Fibroblast of the conjunctiva (primary cell): ENCODE results near the gene REPIN1.

ENCODE experiments used
- DNase-seq: peaks from one replicate; pipeline ENCODE4 v3.0.0-alpha.2; 2010; ENCODE audit warnings: low read depth

Gene REPIN1

DNA sequence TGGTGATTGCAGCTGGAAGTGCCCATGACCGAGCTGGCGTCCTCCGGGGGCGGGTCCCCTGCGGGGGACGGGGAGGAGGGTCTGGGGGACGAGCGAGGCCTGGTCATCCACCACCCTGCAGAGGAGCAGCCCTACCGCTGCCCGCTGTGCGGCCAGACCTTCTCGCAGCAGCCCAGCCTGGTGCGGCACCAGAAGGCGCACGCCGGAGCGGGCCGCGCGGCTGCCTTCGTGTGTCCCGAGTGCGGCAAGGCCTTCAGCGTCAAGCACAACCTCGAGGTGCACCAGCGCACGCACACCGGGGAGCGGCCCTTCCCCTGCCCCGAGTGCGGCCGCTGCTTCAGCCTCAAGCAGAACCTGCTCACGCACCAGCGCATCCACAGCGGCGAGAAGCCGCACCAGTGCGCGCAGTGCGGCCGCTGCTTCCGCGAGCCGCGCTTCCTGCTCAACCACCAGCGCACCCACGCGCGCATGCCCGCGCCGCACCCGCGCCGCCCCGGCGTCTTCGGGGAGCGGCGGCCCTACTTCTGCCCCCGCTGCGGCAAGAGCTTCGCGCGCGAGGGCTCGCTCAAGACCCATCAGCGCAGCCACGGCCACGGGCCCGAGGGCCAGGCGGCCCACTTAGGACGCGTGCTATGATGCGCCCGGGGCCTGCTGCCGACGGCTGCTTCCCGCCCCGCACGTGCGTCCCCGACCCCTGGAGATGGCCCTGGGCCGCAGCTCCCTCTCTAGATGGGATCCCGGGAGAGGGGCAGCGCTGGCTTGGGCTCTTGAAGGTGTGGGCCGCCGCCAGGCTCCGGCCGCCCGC lies 39.2 kb downstream of the REPIN1 start:
- DNase-seq, result no peak

DNA sequence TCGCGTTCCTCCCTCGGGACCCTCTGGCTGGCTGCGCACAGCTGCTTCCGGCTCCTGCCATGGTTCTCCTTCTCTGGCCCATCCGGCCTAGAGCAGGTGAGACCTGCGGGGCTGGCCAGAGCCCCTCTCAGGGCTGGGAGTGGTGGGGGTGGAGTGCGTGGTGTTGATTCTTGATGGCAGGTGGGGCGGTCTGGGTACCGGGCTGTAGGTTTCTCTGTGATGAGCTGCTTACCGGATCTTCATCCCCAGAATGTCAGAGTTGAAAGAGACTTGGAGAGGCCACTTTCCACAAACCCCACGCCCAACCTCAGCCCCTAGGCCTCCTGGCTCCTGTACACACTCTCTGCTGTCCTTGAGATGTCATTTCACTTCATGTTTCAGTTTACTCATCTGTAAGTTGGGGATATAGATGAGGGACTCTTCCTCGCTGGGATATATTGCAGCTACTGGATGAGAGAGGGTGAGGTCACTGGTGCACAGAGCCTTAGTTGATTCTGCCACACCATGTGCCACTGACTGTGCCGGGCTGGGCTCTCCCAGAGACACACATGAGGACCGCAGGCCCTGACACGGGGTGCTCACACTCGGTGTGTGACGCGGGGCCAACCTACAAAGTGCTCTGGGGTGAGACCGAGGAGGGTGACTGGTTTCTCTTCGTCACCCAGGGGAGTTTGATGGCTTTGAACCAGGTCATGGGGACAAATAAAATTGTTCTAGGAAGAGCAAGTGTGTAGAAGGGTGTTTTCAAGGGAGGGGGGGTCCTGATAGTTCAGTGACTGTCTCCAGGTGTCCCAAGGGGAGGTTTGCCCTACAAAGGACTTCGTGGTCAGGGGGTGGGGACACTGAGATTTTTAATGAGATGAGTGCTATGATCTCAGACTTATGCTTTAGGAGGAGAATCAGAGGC lies 40.0 kb downstream of the REPIN1 start:
- DNase-seq, result no peak

DNA sequence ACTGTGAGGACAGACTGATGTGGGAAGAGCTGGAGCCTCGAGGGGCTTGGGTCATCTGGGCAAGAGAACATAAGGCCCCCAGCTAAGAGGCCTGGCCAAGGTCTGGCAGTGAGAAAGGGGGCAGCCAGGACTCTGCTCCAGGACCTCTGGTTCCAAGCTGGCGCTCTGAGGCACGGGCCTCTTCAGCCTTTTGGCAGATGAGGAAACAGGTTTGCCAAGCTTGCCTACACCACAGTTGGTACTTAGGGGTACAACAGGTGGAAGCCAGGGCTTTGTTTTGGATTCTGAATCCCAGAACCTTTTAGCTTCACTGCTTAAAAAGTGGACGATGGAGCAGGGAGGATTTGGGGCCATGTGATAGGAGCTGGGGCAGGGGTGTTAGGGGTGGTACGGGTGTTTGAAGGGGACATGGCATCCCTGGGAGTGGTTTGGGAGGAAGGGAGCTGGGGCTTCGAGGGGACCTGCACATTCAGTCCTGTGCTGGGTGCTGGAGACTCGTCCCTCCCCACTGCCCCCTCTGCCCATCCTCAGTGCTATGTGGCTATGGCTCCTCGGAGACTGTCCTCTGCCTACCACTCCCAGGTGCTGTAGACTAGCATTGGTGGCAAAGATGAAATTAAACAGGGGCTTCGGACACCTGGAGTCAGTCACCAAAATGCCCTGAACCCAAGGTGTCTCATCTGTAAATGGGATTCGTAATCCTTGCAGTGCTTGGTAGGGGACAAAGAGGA lies 40.8 kb downstream of the REPIN1 start:
- DNase-seq, result no peak

DNA sequence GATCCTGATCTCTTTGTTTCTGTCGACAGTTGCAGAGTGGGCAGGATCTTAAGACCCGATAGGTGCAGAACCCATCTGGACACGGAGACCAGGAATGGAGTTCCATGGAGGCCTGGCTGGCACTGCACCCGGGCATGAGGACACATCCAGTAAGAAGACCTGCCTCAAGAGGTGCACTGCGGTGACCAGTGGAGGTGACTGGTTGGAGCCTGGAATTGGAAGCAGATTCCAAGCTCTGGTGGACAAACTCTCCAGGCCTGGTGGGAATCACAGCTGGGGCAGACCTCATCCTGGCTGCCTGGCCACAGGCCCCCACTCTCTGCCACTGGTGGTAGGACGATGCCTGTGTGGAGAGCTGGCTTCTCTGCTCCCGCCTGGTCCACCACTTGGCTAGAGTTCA lies 41.5 kb downstream of the REPIN1 start:
- no peak for DNase-seq

DNA sequence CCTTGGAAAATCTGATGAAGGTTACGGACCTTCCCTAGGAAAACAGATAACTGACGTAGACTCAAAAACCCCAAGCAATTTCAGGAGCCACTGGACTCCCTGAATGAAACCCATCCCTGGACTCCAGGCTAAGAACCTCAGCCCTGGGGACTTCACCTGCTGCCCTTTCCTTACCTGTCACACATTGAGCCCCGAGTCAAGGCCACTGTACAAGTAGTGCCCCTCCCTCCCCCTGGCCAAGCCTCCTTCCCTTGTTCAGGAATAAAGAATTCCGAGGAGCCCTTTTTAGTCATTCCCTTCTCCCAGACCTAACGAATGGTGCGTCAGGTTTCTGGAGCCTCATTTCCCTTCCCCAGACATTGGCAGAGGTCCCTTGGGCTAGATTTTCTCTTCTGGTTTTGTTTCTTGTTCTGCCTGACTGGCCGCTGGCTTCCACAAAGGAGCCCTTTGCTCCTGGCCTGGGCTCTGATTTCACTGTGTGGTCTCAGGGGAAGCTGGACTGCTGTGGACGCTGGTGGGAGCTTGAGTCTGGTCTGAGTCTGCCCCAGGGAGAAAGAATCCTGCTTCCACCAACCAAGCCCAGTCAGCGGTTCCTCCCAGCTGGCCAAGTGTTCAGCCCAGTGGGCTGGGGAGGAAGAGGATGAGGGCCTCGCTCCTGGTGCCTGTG lies 42.2 kb downstream of the REPIN1 start:
- no peak for DNase-seq

DNA sequence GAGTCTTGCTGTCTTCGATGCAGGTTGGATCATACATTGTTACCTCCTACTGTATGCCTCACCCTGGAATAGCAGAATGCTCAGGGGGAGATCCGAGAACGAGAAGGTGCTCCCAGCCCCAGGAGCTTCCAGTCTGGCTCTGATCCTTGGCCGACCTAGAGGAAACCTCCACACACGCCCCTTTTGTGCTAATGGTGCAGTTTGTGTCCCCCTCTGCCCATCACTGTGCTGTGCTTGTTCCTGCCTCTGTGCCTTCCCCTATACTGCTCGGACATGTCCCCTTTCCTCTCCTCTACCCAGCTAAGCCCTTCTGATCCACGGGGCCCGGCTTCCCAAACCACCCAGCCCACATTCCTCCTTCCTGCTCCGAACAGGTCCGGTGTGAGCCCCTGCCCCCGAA lies 43.0 kb downstream of the REPIN1 start:
- DNase-seq, result no peak

DNA sequence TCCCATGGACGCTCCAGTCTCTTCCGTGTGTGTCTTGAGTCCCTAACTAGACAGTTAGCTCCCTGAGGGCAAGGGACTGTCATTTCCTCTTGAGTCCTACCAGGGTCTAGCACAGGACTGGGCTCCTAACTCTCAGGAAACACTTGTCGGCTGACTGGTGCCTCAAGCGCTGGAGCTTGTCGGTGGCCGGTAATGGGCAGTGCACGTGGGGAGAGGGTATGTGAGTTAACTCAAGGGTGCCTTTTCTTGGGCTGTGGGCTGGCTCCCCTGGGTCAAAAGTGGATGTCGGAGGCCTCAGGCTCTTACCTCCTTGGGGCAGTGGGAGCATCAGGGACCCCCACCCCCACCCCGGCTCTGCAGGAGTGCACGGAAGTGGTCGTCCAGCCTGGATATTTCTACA lies 43.4 kb downstream of the REPIN1 start:
- no peak for DNase-seq

DNA sequence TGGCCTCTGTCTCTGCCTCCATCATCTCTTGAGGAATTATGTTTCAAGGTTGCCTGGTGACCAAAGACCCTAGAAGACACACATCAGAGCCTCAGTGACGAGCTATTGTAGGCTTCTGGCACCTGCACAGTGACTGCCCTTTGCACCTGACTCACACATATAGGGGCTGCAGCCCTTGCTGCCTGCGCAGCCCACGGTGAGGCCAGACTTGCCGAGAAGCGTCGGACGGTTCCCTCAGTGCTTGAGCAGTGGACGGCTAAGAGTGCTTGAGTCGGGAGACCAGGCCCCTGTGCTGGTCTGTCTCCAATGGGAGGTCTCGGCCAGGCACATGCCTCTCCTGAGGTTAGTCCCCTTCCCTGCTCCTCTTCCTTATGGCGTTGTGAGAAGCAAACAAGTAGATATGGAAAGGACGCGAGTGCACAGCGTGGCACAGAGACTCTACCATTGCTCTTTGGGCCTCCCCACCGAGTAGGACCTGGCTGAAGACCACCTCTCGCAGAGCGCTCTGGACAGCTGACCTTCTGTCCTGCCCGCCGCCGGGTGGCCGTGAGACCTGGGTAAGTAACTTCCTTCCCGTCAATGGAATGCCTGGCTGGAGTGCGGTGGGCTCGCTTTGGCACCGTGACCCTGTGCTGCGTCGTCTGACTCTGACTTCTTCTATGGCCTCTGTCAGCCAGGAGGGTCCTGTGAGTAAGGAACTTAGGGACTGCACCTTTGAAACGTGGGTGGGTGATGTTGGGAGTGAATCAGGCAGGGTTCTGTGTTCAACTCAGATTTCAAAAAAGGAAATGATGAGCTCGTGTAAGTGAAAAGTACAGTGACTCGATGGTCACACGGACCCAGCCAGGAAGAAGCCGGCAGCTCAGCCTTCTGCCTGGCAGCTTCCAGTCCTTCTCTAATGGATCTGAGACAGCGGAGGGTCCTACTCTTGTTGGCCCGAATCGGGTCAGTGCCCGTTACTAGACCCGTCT lies 44.2 kb downstream of the REPIN1 start:
- no peak for DNase-seq

DNA sequence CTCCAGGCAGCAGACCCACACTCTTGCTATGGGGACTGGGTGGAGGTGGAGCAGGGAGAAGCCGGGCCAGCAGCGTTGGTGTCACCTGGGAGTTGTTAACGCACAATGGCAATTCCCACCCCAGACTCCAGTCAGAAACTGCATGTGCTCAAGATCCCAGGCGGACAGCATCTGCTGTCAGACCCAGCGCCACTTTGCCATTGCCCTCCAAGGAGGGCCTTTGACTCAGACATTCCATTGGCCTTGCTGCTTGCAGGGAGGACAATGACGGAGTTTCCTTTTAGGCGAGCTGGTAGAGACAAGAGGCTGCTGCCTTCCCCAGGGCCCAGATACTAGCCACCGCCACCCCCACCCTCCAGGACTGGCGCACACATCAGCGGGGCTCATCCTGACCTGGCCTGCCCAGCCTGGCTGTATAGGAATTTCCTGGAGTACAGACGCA lies 45.0 kb downstream of the REPIN1 start:
- no peak for DNase-seq

DNA sequence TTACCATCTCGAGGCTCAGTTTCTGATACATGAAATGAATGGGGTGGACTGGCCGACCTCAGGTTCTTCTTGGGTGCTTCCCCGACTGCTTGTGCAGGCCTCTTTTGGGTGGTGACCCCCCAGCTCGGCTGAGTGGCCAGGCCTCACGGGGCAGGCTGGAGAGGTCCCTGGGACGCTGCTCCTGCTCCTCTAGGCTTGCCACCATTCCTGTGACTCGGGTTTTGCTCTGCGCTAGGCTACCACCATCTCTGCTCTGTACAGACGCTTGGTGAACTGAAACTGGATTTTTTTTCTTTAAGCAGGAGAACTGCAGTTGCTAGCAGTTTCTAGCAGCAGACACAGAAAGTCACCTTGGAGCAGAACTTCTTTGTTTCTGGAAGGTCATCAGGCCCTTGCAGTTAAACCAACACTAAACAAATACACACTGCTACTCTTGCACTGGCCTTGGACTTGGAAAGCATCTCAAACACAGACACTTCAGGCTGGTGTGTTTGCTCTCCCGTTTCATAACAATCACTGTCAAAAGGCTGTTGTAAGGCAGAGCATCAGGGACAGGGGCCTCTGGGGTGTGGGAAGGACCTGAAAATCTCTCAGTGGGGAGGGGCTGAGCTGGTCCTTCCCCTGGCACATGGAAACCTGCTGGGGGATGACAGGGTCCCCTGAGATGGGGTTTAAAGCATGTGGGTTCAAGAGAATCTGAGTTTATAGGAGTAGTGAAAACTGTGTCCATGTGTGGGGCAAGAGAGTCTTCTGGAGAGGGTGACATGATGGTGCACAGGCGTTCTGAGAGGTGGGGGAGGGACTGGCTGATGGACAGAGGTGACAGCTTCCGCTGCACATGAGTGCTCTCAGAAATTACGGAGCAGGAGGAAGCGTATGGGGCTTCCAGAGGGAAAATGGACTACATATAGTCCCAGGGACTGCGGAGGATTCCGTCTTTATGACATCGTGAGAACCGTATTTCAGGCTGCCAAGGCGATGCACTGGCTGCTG lies 46.8 kb downstream of the REPIN1 start:
- DNase-seq, result no peak

DNA sequence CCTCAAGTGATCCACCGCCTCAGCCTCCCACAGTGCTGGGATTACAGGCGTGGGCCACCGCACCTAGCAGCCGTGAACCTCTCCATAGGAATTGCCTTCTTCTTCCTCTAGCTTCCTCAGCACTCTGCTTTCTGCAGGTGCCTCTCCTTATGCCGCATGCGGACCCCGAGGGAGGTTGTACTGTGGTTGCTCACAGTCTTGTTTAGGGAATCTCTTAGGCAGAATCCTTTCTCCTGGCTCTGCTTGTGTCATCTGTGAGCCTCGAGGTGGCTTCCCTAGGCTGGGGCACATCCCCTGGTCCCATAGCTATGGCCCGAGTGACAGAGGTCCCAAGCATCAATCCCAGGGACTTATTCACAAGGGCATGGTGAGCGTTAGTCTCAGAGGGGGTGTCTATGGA lies 48.6 kb downstream of the REPIN1 start:
- DNase-seq, result no peak

DNA sequence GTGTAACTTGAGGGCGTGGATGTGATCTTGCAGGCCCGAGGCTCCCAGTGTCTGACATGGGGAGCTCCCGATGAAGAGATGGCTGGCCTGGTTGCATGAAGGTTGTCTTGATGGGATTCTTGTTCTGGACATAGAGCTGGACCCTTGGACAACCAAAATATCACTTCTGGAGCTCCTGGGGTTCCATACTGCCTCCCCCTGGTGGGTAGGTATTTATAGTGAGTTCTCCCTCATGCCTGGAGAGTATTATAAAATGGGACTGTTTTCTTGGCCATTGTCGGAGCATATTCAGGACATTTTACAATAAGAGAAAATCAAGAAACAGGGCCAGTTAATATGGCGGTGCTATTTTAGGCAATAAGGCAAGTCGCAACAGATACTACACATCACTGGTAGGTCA lies 49.2 kb downstream of the REPIN1 start:
- no peak for DNase-seq

DNA sequence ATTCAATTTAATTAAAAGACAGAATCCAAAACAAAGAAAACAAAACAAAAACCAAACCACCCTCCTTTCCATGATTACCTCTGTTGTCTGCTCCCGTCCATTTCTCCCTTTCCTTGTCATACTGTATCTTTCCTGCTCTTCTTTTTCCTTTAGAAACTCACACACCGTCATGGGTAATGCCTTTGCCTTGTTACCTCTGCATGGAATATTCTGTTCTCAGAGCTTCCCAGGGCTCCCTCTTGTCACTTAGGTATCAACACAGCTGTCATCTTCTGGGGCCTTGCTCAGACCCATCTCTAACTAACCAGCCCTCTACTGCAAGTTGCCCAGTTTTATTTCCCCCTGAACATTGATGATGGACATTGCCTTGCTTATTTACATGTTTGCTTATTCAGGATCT lies 51.6 kb downstream of the REPIN1 start:
- DNase-seq, result no peak

DNA sequence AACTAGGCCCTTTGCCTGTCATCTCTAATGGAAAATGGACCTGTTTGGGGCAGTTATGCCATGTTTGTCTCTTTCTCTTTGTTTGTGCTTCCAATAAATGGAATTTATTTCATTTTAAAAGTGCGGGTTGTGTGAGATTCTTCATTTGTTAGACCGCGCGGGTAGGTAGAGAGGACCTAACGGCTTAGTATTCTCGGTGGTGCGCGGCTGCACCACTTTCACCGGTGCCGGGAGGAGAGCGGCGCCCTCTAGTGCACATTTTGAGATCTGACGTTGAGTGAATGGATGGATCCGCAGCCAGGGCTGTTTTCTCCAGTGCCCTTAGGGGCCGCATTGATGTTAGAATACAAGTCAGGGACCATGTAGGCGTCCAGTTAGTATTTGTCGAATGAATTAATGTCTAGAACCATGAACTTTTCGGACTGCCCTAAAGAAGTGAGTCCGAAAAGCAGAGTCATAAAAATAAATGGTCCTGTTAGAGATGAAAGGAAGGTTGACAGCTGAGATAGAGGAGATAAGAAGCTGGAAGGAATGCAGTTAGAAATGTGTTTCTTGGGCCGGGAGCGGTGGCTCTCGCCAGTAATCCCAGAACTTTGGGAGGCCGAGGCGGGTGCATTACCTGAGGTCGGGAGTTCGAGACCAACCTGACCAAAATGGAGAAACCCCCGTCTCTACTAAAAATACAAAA lies 52.5 kb downstream of the REPIN1 start:
- DNase-seq, result peak; percentile 48

DNA sequence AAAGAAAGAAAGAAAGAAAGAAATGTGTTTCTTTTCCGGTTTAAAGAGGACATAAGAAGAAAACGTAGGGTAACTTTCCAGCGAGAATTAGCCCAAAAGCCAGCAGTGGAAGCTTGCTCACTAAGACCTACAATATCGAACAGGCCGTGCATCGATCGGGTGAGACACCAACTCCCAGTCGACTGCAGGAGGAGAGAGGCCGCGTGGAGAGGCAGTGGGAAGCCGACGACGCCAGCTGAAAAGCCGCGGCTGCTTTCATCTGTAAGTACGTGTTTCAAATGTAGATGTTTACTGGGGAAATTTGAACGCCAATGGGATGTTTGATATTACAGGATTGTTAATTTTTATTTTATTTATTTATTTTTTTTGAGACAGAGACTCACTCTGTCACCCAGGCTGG lies 53.2 kb downstream of the REPIN1 start:
- DNase-seq, result no peak
